Posterior cingulate gyrus (tissue), 11 donors: ENCODE data around the gene CLEC4G.

Experiments
- DNase-seq, 10 donors: peaks; one replicate each; pipeline versions ENCODE4 v3.0.0 to v3.0.0-alpha.2; 2020 to 2021; ENCODE audit warnings: mixed read lengths in 3 of 10
- intact Hi-C: fragments of 100-400 bp; cut with DNase I; formaldehyde crosslinking; loops from one replicate; pipeline ENCODE4 v1.15.1; 2023

Gene CLEC4G

DNA sequence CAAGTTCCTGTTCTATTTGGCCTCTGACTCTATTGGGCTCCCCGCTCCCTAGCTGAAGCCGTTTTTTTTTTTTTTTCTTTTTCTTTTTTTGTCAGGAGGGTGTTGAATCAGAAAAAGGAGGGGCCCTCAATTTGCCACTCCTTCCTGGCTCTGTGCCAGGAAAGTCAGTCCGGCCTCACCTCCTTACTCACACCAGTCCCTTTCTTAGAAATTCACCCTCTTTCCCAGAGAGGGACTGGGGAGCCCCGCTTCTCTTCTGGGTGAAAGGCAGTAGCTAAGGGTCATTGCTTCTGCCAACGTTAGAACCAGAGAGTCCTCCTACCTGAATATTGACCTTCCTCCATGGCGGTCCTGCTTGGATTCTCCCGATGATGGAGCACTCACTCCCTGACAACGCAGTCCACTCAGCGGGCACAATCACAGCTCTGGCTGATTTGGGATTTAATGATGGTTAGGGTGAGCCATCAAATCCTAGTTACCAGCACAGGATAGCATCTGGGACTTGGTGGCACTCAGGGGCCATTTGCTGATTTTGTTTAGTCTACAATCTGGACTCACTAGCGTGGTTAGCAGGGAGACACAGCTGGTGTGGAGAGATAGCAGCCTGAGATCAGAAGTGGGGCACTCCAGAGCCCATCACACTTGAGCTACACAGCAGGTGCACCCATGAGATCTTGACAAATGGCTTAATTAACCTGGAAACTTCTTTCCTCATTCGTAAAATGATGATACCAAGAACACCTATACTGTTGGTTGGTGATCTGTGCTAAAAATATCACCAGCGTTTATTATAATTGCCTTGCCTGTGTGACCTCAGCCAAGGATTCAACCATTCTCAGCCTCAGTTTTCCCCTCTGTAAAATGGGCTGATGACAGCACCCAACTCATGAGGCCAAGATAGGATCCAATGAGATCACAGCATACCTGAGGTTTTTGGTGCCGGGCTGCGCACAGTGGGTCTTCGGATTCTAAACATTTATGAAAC is 32.2 kb downstream of the CLEC4G start:
- intact Hi-C loops: no loop called here
- DNase-seq: no peak

GRCh38 chr19:7699003-7699402 is 32.9 kb downstream of the CLEC4G start:
- DNase-seq: no peak
- intact Hi-C loops: no loop called here

DNA sequence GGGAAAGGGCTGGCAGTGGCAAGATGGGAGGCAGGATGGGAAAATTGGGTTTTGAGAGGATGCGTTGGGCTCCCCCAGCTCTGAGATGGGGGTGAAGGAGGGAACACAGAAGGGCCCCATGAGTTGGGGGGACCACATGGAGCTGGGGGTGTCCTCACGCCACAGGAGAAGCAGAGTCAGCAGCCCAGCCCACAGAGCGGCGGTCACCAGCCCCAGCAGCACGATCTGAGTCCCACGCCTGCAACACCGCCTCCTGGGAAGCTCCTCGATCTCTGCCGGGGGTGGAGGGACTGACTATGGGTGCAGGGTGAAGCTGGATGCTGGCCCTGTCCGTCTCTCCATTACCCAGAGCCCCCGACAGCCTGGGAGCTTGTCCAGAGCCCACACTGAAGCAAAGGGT is 33.3 kb downstream of the CLEC4G start:
- intact Hi-C loops: no loop called here
- DNase-seq: peak in 1 of 10 donors; percentile 74

- DNase-seq: no peak
- intact Hi-C loops: no loop called here
Observed at GRCh38 chr19:7697721-7698287, 34.1 kb downstream of the CLEC4G start.

DNA sequence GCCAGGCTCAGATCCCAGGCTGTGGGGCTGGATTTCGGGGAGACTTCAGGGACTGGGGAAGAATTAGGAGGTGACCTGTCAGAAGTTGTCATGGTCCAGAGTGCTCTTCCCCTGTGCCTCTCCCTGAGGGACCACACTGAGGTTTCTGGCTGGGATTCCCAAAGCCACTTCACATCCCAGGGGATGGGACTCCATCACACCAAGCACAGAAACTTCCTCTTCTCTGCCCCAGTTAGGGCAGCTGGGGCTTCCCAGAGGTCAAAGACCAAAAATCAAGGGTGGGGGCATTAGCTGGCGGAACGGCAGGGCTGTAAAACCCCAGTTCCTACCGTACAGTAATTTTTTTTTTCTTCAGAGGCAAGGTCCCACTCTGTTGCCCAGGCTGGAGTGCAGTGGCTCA is 37.4 kb downstream of the CLEC4G start:
- no peak for DNase-seq
- intact Hi-C loops: no loop called here

GRCh38 chr19:7692417-7693088 is 39.4 kb downstream of the CLEC4G start:
- intact Hi-C loops: no loop called here
- no peak for DNase-seq

DNA sequence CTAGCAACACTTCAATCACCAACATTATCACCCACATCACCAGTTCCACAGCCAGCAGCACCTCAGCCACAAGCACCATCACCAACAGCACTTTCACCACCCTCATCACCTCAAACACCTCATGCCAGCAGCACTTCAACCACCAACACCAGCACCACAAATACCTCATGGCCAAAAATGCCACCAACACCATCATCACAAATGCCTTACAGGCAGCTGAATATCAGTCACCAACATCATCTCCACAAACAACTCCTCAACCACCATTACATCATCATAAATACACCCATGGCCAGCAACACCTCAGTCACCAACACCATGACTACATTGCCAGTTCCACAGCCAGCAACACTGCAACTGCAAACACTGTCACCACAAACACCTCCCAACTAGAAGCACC is 40.4 kb downstream of the CLEC4G start:
- no peak for DNase-seq
- intact Hi-C loops: no loop called here

DNA sequence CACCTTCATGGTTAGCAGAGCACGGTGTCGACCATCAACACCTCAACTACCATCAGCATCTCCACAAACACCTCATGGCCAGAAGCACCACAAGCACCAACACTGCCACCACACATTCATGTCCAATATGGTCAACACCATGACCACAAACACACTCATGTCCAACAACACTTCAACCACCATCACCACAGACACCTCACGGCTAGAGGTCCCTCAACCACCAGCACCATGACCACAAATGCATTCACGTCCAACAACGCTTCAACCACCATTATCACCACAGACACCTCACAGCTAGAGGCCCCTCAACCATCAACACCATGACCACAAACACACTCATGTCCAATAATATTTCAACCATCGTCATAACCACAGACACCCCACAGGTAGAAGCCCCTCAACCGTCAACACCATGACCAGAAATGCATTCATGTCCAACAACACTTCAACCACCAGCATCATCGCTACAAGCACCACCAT is 41.1 kb downstream of the CLEC4G start:
- intact Hi-C loops: no loop called here
- DNase-seq: no peak

DNA sequence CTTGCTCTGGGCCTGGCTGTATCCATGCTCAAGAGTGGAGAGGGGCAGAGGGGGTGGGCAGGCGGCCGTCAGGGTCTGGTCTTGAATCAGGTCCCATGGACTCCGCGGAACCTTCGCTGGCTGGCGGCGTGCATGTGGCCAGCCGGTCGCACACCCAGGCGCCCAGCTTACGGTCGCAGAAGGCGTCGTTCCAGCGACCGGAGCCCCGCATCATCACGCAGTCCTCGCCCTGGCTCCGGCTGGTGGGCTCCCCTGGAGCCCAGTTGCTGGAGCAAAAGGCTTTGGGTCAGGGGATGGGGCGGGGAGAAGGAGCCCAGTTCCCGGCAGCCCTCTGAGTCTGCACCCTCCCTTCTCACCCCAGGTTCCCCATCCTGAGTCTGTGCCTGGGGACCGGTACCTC is 42.7 kb downstream of the CLEC4G start:
- DNase-seq: no peak
- intact Hi-C loops: no loop called here

DNA sequence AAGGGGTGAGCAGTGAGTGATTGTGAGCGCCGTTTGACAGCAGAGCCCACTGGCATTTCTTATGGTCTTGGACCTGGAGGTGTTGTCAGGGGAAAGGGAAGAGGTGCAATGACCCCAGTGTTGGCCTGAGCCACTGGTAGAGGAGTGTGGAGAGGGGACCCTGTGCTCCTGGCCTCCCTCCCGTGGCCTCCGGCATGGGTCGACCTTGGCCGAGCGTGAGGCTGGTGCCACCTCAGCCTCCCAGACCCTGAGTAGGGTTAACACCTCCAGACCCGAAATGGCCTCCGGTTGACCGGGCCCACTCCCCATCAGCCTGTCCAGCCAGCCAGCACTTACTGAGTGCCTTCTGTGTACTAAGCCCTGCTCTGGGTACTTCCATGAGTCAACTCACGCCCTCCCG is 44.7 kb downstream of the CLEC4G start:
- DNase-seq: peak in 1 of 10 donors; percentile 67
- intact Hi-C loops: no loop called here

DNA sequence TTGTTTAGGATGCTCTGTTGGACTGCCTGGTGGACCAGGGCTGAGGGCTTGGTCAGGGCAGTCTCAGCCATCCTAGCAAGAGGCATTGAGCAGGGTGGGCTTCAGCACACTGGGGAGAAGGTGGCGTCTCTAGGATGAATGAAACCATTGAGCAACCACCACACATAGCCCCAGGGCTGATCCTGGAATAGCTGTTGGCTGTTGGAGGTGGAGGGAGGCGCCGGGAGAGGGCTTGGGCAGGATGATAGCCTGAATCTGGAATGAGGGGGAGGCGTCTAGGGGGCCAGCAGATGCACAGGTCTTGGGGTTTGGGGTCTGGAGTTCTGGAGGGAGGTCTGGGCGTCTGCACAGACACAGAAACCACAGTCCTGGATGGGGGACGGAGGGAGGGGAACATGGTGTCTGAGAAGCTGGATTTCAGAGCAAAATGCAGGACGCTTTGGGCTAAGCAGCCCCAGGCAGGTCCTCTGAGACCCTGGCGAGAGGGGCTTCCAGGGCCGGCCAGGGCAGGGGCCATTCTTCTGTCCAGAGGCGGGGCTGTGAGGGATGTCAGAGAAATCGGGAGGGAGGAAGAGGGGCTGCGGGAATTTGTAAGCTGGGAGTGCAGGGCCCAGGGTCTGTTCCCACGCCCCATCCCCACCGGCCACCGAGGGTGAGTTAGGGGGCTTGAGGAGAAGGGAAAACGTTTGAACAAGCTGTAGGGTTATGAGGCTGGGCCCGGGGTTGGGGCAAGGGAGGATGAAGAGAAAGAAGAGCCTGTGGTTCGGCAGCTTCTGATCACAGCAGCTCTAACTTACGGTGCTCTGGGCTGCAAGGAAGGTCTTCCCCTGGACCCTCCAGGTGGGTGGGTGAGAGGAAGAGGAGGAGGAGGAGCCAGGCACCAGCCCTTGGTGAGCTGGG is 46.1 kb downstream of the CLEC4G start:
- intact Hi-C loops: no loop called here
- DNase-seq: no peak

- intact Hi-C loops: no loop called here
- DNase-seq: peak in 6 of 10 donors; percentile 33 to 92 (median 78)
Observed at GRCh38 chr19:7682175-7682855, 49.6 kb downstream of the CLEC4G start.

DNA sequence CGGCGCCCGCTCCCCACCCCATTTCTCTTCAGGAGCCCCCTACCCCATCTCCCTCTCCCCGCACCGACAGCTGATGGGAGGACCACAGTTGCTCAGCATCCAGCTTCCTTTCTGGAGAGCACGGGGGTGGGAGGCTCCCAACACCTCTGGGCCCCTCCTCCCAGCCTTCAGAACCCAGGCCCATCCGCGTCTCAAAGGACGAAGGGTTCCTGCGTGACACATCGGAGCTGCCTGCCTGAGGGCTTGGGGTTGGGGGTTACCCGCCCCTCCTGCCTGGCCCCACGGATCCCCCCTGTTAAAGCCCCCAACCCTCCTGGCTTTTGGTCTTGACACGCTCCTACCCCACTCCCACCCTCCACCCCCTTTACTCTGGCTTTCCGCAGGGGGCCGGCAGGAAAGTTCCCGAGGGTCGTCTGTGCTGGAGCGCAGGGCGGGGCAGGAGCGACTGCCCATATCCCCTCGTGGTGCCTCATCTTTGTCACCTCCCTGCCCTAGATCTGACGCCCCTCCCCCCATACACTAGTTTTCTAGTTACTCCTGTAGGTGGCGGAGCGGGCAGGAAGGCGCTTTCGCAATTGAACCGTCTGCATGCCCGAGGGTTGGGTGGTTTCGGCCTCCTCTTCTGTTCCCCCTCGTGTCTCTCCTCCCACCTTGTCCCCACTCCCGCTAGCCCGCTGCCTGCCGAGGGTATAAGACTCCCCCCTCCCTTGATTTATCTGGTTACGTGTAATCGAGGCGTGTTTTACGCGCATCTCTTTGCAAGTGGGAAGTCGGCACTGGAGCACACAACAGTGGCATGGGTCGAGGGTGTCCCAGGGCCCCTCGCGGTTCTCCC is 50.4 kb downstream of the CLEC4G start:
- intact Hi-C loops: loop anchor here (1.0 kb wide), 1 partner anchor 118 kb away; no protein-coding TSS in a partner anchor

GRCh38 chr19:7680606-7681339 is 51.1 kb downstream of the CLEC4G start, which contains the start of gene TRAPPC5:
TSS of gene TRAPPC5 (plus strand) at chr19:7680833. CDS start at chr19:7682254, 1,421 bp downstream.
- DNase-seq: peak; percentile 75 to 98 (median 82)
- intact Hi-C loops: loop anchor here (1.0 kb wide), 3 partner anchors 28 to 326 kb away; no protein-coding TSS in a partner anchor

More for the DNA sequence above, 50.4 kb downstream of the CLEC4G start:
- DNase-seq: peak; percentile 45 to 95 (median 72)

DNA sequence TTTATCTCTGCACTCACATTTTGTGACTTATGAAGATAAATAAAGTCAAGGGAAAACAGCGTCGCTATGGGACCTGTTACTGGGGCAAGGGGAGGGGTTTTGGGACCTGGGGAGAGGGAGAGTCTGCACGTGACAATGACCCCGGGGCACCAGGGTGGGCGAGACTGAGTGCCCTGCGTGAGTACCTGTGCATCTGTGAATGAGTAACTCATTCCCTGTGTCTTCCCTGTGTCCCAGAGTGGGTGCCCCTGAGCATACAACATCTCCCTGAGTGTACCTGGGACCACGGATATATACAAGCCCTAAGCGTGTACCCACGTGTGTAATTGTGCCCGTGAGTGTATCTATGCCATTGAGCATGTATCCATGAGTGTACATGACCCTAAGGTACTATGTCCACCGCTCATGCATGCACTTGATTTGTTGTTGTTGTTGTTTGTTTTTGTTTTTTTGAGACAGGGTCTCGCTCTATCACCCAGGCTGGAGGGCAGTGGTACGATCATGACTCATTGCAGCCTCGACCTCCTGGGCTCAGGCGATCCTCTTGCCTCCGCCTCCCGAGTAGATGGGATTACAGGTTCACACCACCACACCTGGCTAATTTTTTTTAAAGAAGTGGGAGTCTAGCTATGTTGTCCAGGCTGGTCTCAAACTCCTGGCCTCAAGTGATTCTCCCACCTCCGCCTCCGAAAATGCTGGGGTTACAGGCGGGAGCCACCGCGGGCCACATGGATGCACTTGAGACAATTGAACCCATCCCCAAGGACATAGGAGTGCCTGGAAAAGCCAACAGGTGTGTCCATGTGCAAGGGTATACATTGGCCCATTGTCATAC is 51.9 kb downstream of the CLEC4G start:
- intact Hi-C loops: loop anchor here (1.0 to 10.0 kb wide), 3 partner anchors 28 to 326 kb away; no protein-coding TSS in a partner anchor
- peak in 1 of 10 donors; percentile 59 for DNase-seq

DNA sequence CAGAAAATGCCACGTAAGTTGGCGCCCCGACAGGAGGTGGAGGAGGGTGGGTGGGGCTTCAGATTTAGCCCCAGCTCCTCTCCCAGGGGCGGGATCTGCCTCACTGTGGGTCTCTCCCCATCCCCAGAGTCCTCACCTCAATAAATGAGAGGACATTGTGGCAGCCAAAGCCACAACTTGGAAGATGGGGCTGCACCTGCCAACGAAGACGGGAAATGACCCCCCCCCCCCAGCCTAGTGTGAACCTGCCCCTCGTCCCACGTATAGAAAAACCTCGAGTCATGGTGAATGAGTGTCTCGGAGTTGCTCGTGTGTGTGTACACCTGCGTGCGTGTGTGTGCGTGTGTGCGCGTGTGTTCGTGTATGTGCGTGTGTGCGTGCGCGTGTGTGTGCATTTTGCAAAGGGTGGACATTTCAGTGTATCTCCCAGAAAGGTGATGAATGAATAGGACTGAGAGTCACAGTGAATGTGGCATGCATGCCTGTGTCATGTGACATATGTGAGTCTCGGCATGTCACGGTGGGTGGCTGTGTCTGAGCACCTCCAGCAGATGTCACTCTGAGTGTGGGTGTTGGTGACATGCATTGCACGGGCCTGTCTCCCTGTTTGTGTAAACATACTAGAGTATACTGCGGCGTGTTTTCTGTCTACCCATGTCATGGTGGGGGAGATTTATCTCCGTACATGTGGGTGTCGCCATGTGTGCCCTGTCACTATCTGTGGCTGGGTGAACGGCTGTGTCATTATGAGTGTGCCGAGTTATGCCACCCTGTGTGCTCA is 52.7 kb downstream of the CLEC4G start:
- DNase-seq: peak in 4 of 10 donors; percentile 28 to 77 (median 31)
- intact Hi-C loops: loop anchor here (10.0 kb wide), 1 partner anchor 114 kb away; no protein-coding TSS in a partner anchor
